NK-92 (cell line): ENCODE results near the gene PPP1R15A.
"Not testable (repeated sequence)": the region's sequence is repeated elsewhere in the genome, so short reads cannot be mapped to it uniquely, and the experiment has no call there.

ENCODE experiments used
- DNase-seq: peaks from one replicate; lab custom pipeline; 2025; ENCODE audit not compliant: unreplicated experiment; lab: John Stamatoyannopoulos, UW

The PPP1R15A gene

DNA sequence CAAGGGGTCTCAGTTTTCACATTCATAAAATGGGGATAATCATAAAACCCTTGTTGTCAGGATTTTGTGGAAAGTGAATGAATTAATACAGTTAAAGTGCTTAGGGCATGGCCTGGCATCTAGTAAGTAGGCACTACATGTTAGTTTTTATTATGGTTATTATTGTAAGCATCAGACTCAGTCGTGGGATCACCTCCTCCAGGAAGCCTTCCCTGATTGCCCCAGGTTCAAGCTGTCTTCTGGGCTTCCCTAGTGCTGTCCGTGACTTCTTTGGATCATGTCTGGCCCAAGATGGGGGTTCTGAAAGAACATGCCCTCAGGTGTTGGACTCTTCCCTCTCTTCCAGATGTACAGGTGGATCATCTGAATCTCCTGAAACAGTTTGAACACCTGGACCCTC lies 38.6 kb downstream of the PPP1R15A start:
- no peak for DNase-seq

DNA sequence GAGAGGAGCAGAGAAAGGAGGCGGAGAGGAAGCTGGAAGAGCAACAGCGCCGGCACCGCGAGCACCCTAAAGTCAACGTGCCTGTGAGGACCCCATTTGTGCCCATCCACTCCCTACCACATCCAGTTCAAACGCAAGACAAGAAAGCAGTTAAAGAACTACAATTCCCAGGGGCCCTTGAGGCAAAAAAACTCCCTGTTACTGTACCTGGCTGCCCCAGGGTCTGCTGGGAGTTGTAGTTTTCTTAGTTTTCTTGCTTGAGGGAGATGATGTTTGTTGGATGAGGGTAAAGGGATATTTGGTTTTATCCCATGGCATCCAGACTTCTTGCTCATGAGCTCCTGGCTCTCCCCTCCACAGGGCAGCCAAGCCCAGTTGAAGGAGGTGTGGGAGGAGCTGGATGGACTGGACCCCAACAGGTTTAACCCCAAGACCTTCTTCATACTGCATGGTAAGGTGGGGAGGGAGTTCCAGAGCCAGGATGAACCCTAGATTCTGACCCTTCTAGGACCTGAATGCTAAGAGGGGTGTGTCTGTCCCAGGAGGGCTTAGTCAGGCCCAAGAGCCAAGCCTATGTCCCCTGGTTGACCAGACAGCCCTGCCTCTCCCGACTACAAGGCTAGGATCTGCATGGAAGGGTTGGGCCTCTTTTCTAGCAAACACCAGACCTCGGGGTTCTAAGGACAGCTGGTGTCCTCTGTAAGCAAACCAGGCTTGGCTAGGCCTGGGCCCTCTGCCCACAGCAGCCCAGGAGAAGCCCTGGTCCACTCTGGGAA lies 41.1 kb downstream of the PPP1R15A start:
- no peak for DNase-seq

DNA sequence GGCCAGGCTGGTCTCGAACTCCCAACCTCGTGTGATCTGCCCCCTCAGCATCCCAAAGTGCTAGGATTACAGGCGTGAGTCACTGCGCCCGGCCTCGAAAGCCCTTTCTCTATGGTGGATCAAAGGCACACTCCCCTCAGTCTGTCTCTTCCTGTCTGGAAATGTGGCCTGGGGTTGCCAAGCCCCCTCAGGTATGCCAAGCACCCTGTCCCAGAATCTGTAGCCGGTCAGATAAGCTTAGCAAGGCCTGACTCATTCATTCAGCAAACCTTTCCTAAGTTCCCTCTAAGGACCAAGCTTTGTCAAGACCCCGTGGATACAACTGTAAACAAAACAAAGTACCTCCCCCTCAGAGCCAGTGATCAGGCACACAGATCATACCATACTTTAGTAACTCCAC lies 42.0 kb downstream of the PPP1R15A start:
- no peak for DNase-seq

DNA sequence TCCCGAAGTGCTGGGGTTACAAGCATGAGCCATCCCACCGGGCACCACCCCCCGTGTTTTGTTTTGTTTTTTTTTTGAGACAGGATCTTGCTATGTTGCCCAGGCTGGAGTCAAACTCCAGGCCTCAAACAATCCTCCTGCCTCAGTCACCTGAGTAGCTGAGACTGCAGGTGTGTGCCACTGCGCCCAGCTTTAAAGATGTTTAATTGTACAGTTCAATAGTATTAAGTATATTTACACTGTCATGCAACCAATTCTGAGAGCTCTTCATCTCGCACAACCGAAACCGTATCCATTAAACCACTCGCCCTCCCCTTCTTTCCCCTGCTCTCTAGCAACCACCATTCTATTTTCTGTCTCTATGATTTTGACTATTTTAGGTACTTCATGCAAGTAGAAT lies 43.5 kb downstream of the PPP1R15A start:
- DNase-seq, result no peak

DNA sequence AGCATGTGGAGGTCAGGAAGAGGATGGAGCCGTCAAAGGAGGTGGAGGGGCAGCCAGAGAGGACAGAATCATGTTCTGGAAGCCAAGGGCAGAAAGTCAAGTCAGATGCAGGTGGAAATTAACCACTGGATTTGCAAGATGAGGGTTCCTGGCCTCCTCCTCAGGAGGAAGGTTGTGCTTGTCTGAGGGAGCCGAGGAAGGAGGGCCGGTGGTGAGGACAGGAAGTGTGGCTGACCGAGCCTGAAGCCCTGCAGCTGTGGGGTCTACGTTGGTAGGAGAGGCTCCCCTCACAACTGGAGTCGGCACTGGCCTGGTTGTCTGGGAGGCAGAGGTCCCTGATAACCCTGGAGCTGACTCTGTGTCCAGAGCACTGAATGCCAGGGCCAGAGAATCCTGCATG lies 45.9 kb downstream of the PPP1R15A start:
- no peak for DNase-seq

DNA sequence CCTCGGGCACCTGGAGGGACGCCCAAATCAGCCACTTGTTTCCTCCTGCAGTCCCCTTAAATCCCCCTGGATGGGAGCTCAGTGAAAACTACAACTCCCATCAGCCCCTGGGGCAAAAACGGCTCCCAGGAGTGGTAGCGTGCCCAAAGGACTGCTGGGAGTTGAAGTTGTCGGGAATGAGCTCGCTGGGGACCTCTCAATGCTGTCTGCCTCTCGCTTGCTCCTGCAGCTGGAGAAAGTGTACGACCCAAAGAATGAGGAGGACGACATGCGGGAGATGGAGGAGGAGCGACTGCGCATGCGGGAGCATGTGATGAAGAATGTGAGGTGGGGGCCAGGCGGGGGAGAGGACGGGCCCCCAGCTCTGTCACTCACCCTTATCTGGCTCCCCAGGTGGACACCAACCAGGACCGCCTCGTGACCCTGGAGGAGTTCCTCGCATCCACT lies 46.6 kb downstream of the PPP1R15A start:
- DNase-seq, result no peak

DNA sequence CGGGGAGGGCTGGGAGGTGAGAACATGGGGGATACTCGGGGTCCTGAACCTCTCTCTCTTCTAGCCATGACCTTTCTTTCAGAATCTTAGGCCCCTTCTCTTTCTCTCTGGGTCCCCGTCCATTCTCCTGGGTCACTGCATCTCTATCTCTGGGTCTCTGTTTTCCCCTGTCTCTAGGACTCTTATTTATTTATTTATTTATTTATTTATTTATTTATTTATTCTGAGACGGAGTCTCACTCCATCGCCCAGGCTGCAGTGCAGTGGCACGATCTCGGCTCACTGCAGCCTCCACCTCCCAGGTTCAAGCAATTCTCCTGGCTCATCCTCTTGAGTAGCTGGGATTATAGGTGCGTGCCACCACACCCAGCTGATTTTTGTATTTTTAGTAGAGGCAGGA lies 47.0 kb downstream of the PPP1R15A start:
- DNase-seq, result not testable (repeated sequence)

DNA sequence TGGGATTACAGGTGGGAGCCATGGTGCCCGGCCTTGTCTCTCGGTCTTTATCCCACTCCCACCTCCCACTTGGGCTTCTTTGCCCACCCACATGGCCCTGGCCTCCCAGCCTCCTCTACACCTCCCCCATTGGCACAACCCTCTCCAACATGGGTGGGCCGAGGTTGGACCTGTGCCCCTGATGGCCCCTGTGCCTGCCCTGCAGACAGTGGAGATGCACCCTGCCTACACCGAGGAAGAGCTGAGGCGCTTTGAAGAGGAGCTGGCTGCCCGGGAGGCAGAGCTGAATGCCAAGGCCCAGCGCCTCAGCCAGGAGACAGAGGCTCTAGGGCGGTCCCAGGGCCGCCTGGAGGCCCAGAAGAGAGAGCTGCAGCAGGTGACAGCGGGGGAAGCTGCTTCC lies 48.7 kb downstream of the PPP1R15A start:
- DNase-seq, result no peak

DNA sequence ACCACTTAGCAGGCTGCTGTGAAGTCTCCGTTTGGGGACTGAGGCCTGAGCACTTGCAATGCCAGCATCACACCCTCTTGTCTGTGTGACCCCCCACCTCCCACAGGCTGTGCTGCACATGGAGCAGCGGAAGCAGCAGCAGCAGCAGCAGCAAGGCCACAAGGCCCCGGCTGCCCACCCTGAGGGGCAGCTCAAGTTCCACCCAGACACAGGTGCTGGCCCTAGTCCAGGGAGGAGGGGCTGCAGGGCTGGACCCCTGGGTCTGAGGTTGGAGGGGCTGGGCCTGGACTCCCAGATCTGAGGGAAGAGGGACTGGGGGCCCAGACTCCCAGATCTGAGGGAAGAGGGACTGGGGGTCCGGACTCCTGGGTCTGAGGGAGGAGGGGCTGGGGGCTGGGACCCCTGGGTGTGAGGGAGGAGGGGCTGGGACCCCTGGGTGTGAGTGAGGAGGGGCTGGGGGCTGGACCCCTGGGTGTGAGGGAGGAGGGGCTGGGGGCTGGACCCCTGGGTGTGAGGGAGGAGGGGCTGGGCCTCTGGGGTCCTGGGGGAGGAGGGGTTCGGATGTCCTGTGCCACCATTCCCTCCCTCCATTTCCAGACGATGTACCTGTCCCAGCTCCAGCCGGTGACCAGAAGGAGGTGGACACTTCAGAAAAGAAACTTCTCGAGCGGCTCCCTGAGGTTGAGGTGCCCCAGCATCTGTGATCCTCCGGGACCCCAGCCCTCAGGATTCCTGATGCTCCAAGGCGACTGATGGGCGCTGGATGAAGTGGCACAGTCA lies 49.7 kb downstream of the PPP1R15A start:
- DNase-seq, result no peak

DNA sequence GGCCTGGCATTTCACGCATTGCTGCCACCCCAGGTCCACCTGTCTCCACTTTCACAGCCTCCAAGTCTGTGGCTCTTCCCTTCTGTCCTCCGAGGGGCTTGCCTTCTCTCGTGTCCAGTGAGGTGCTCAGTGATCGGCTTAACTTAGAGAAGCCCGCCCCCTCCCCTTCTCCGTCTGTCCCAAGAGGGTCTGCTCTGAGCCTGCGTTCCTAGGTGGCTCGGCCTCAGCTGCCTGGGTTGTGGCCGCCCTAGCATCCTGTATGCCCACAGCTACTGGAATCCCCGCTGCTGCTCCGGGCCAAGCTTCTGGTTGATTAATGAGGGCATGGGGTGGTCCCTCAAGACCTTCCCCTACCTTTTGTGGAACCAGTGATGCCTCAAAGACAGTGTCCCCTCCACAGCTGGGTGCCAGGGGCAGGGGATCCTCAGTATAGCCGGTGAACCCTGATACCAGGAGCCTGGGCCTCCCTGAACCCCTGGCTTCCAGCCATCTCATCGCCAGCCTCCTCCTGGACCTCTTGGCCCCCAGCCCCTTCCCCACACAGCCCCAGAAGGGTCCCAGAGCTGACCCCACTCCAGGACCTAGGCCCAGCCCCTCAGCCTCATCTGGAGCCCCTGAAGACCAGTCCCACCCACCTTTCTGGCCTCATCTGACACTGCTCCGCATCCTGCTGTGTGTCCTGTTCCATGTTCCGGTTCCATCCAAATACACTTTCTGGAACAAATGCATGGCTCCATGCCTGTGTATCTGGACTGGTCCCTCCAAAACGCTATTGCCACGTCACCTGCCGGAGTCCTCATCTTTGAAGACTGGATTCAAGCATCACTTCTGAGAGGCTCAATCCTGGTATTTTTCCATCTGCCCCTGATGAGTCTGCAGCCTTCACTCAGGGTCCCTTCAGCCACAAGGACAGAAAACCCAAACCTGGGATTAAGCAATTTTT lies 50.6 kb downstream of the PPP1R15A start:
- DNase-seq, result no peak

DNA sequence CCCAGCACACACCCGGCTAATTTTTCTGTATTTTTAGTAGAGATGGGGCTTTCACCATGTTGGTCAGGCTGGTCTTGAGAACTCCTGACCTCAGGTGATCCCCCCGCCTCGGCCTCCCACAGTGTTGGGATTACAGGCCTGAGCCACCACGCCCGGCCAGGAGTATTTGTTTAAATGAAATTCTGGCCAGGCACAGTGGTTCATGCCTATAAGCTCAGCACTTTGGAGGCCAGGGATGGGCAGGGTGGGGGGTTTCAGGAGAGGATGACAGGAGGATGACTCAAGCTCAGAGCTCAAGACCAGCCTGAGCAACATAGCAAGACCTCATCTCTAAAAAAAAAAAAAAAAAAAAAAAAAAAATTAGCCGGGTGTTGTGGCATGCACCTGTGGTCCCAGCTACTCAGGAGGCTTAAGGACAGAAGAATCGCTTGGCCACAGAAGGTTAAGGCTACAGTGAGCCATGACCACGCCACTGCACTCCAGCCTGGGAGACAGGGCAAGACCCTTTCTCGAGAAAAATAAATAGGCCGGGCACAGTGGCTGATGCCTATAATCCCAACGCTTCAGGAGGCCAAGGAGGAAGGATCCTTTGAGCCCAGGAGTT lies 53.1 kb downstream of the PPP1R15A start:
- DNase-seq, result no peak
